OCI-LY3 (cell line): ENCODE measurements around the gene HYAL3.

Experiments
- EZH2phosphoT487 ChIP-seq: fragments of 200-600 bp; shearing (Covaris generic); IDR thresholded peaks from 2 replicates; pipeline ENCODE4 v1.6.1; 2018; ENCODE audit warnings: antibody characterized with exemption, mixed run types, low read depth
- TF ChIP-seq, protein P1 (sequence below): fragments of 200-600, 300-600 bp; sonication (generic); IDR thresholded peaks from 2 replicates; pipeline ENCODE4 v1.5.1; 2014; ENCODE audit warnings: antibody characterized with exemption, low read length, low read depth

DNA sequence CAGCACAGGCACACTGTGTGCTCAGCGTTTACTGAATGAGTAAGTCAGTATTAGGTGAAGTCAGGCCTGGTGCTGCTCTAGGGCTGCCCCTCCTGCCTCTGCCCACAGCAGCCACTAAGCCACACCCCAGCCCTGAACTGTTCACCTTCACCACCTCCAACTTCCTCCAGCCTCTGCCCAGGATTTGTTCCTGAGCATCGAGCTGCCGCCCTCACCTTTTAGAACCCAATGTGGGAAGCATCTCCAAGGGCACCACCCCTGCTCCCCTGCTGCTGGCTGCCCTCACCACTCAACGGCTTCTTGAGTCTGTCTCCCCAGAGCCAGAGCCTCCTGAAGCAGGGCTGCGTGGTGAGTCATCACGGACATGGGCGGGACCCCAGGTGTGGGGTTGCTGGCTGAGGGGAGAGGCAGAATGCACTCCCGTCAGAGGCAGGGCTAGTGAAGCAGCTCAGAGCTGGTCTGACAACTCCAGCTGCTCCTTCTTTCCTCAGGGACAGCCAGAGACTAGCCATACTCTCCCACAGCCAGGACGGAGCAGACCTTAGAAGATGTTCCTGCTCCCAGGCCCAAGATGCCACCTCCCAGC is 17.5 kb upstream of the HYAL3 start:
- TF ChIP-seq, protein P1, sequence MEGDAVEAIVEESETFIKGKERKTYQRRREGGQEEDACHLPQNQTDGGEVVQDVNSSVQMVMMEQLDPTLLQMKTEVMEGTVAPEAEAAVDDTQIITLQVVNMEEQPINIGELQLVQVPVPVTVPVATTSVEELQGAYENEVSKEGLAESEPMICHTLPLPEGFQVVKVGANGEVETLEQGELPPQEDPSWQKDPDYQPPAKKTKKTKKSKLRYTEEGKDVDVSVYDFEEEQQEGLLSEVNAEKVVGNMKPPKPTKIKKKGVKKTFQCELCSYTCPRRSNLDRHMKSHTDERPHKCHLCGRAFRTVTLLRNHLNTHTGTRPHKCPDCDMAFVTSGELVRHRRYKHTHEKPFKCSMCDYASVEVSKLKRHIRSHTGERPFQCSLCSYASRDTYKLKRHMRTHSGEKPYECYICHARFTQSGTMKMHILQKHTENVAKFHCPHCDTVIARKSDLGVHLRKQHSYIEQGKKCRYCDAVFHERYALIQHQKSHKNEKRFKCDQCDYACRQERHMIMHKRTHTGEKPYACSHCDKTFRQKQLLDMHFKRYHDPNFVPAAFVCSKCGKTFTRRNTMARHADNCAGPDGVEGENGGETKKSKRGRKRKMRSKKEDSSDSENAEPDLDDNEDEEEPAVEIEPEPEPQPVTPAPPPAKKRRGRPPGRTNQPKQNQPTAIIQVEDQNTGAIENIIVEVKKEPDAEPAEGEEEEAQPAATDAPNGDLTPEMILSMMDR, result no peak
- TF ChIP-seq EZH2phosphoT487, result no peak
